H9 (cell line): Measurements from ENCODE around the gene PHACTR1. TPM values are rescaled to one million over a fixed set of nuclear protein-coding genes. Genes with fewer than 3 reads are reported as not detected.

Experiments
- DNase-seq: peaks from one replicate; pipeline ENCODE4 v3.0.0-alpha.2; 2017
- H2AFZ ChIP-seq: one replicate; pipeline ENCODE4 v1.6.1; 2013; ENCODE audit warnings: mild to moderate bottlenecking, low read length, control low read depth, moderate library complexity
- H2AK5ac ChIP-seq: 2 replicates; pipeline ENCODE4 v1.6.1; 2013; ENCODE audit warnings: low read length, control low read depth, mixed read lengths; ENCODE audit not compliant: insufficient read length
- H2BK120ac ChIP-seq: one replicate; pipeline ENCODE4 v1.6.1; 2013; ENCODE audit warnings: low read depth, mild to moderate bottlenecking, low read length, control low read depth, inconsistent platforms; ENCODE audit not compliant: poor library complexity, severe bottlenecking
- H2BK12ac ChIP-seq: 2 replicates; pipeline ENCODE4 v1.6.1; 2013; ENCODE audit warnings: low read length, control low read depth, mixed read lengths, low read depth; ENCODE audit not compliant: insufficient read length
- H2BK15ac ChIP-seq: 2 replicates; pipeline ENCODE4 v1.6.1; 2013; ENCODE audit warnings: low read depth, low read length, control low read depth
- H2BK20ac ChIP-seq: one replicate; pipeline ENCODE4 v1.6.1; 2013; ENCODE audit warnings: low read depth, mild to moderate bottlenecking, low read length, control low read depth, inconsistent platforms; ENCODE audit not compliant: poor library complexity, severe bottlenecking
- H2BK5ac ChIP-seq: 2 replicates; pipeline ENCODE4 v1.6.1; 2013; ENCODE audit warnings: low read length, control low read depth, mixed read lengths; ENCODE audit not compliant: insufficient read length
- H3K14ac ChIP-seq: 2 replicates; pipeline ENCODE4 v1.6.1; 2013; ENCODE audit warnings: low read length, control low read depth; ENCODE audit not compliant: insufficient read depth
- H3K18ac ChIP-seq: 2 replicates; pipeline ENCODE4 v1.6.1; 2013; ENCODE audit warnings: low read depth, mild to moderate bottlenecking, mixed read lengths, low read length, control low read depth; ENCODE audit not compliant: insufficient read length
- H3K23ac ChIP-seq: 2 replicates; pipeline ENCODE4 v1.6.1; 2013; ENCODE audit warnings: low read length, control low read depth, mixed read lengths, low read depth; ENCODE audit not compliant: insufficient read length
- H3K23me2 ChIP-seq: 2 replicates; pipeline ENCODE4 v1.6.1; 2013; ENCODE audit warnings: low read depth, mild to moderate bottlenecking, mixed read lengths, low read length, control low read depth; ENCODE audit not compliant: insufficient read length, poor library complexity, severe bottlenecking
- H3K27ac ChIP-seq: 2 replicates; pipeline ENCODE4 v1.5.1; 2013; ENCODE audit warnings: low read length, control low read depth, mixed read lengths, low read depth; ENCODE audit not compliant: insufficient read length
- H3K27me3 ChIP-seq: 2 replicates; pipeline ENCODE4 v1.6.1; 2013; ENCODE audit warnings: low read length, control low read depth, inconsistent platforms; ENCODE audit not compliant: insufficient read depth
- H3K4ac ChIP-seq: 2 replicates; pipeline ENCODE4 v1.6.1; 2013; ENCODE audit warnings: low read depth, mild to moderate bottlenecking, control low read depth, inconsistent platforms, low read length, moderate library complexity
- H3K4me1 ChIP-seq: 2 replicates; pipeline ENCODE4 v1.6.1; 2013; ENCODE audit warnings: low read length, control low read depth, inconsistent platforms; ENCODE audit not compliant: insufficient read depth
- H3K4me2 ChIP-seq: 2 replicates; pipeline ENCODE4 v1.6.1; 2013; ENCODE audit warnings: low read length, control low read depth, mixed read lengths; ENCODE audit not compliant: insufficient read length, insufficient read depth
- H3K56ac ChIP-seq: 2 replicates; pipeline ENCODE4 v1.6.1; 2013; ENCODE audit warnings: low read depth, mild to moderate bottlenecking, mixed read lengths, low read length, control low read depth; ENCODE audit not compliant: insufficient read length
- H3K79me1 ChIP-seq: 2 replicates; pipeline ENCODE4 v1.6.1; 2013; ENCODE audit warnings: low read depth, mild to moderate bottlenecking, moderate library complexity, low read length, control low read depth, inconsistent platforms; ENCODE audit not compliant: insufficient read depth, poor library complexity, severe bottlenecking
- H3K79me2 ChIP-seq: 2 replicates; pipeline ENCODE4 v1.6.1; 2013; ENCODE audit warnings: low read length, control low read depth, inconsistent platforms; ENCODE audit not compliant: insufficient read depth
- H3K9ac ChIP-seq: 2 replicates; pipeline ENCODE4 v1.6.1; 2013; ENCODE audit warnings: low read length, control low read depth, mixed read lengths; ENCODE audit not compliant: insufficient read length; ENCODE audit errors: extremely low read depth
- H3K9me3 ChIP-seq: one replicate; pipeline ENCODE4 v1.6.1; 2013; ENCODE audit warnings: low read depth, low read length, inconsistent platforms; ENCODE audit not compliant: control insufficient read depth
- H3T11ph ChIP-seq: one replicate; pipeline ENCODE4 v1.6.1; 2013; ENCODE audit warnings: mild to moderate bottlenecking, low read length, control low read depth, inconsistent platforms
- H4K20me1 ChIP-seq: one replicate; pipeline ENCODE4 v1.6.1; 2013; ENCODE audit not compliant: control insufficient read depth, insufficient read length, insufficient read depth
- H4K5ac ChIP-seq: 2 replicates; pipeline ENCODE4 v1.6.1; 2013; ENCODE audit warnings: low read depth, mild to moderate bottlenecking, mixed read lengths, low read length, control low read depth; ENCODE audit not compliant: insufficient read length
- H4K8ac ChIP-seq: replicated peaks from 2 replicates; pipeline ENCODE4 v1.6.1; 2013; ENCODE audit warnings: low read length, control low read depth, mixed read lengths, low read depth; ENCODE audit not compliant: insufficient read length
- H4K91ac ChIP-seq: 2 replicates; pipeline ENCODE4 v1.6.1; 2013; ENCODE audit warnings: low read depth, mild to moderate bottlenecking, moderate library complexity, mixed read lengths, low read length, control low read depth; ENCODE audit not compliant: insufficient read length
- H3K27ac Mint-ChIP-seq, 3 experiments: 2 replicates in 2 of 3; 3 replicates in 1 of 3; pipeline ENCODE4 v1.8.0; 2020 to 2021; ENCODE audit warnings: mixed read lengths in 3 of 3, mild to moderate bottlenecking in 1 of 3, moderate library complexity in 1 of 3
- H3K27me3 Mint-ChIP-seq: 2 replicates; pipeline ENCODE4 v1.8.0; 2021; ENCODE audit warnings: low read depth, mild to moderate bottlenecking, moderate library complexity, mixed read lengths
- H3K36me3 Mint-ChIP-seq, 3 experiments: 2 replicates in 2 of 3; 3 replicates in 1 of 3; pipeline ENCODE4 v1.8.0; 2020 to 2021; ENCODE audit warnings: low read depth in 3 of 3, mixed read lengths in 3 of 3; ENCODE audit not compliant: insufficient read depth in 1 of 3
- H3K4me1 Mint-ChIP-seq, 2 experiments: 2 replicates each; pipeline ENCODE4 v1.8.0; 2020; ENCODE audit warnings: mixed read lengths in 2 of 2
- H3K4me3 Mint-ChIP-seq, 2 experiments: 2 replicates in 1 of 2; 3 replicates in 1 of 2; pipeline ENCODE4 v1.8.0; 2020 to 2021; ENCODE audit warnings: mild to moderate bottlenecking in 2 of 2, mixed read lengths in 2 of 2, moderate library complexity in 1 of 2
- H3K9me3 Mint-ChIP-seq, 2 experiments: 2 replicates in 1 of 2; 3 replicates in 1 of 2; pipeline ENCODE4 v1.8.0; 2020; ENCODE audit warnings: mild to moderate bottlenecking in 2 of 2, mixed read lengths in 2 of 2, moderate library complexity in 1 of 2
- CTCF ChIP-seq: fragments of 200-600 bp; sonication (generic); conservative IDR thresholded peaks from 3 replicates; pipeline ENCODE4 v1.8.0; 2021; ENCODE audit warnings: antibody characterized with exemption, mild to moderate bottlenecking
- WGBS: extraction: QIAGEN DNeasy Blood & Tissue Kit; methylation state at CpG from one replicate; pipeline ENCODE4 v1.1.7; 2013; ENCODE audit warnings: missing lambda C conversion rate, low lambda C conversion rate, mixed read lengths; ENCODE audit not compliant: insufficient read length; ENCODE audit errors: extremely low coverage; 5-methylcytosine and 5-hydroxymethylcytosine counted together
- total RNA-seq: library from RNA; stranded (reverse); gene quantifications from 2 replicates; pipeline ENCODE4 v1.2.1, GENCODE V29; 2021

PHACTR1 gene
- total RNA-seq, 1 experiment from 2014 or later: 15.9 TPM

GRCh38 chr6:13189710-13190109 is 473.1 kb downstream of the PHACTR1 start:
- H3K27me3 Mint-ChIP-seq: peaks cover 1% of the 10 kb centered on the region; the same call in 1 of the 2 replicates
- no peaks in the 10 kb centered on the region for H3K9me3 ChIP-seq
- H4K91ac ChIP-seq: no peak overlapping the region
- H3K9ac ChIP-seq: no peak overlapping the region
- no peak overlapping the region for H3K14ac ChIP-seq
- no peak overlapping the region for H4K5ac ChIP-seq
- H2AK5ac ChIP-seq: no peak overlapping the region
- H3K18ac ChIP-seq: no peak overlapping the region
- H3K4me2 ChIP-seq: no peak overlapping the region
- H3K27ac Mint-ChIP-seq: no peak overlapping the region
- no peak overlapping the region for H2BK20ac ChIP-seq
- no peak overlapping the region for H3K56ac ChIP-seq
- H3K9me3 Mint-ChIP-seq: no peaks in the 10 kb centered on the region
- DNase-seq: no peak
- H3K27ac ChIP-seq: no peak overlapping the region
- no peak for TF ChIP-seq CTCF
- H3K4me3 Mint-ChIP-seq: no peak overlapping the region
- H3K23me2 ChIP-seq: no peaks in the 10 kb centered on the region
- no peaks in the 10 kb centered on the region for H3K79me1 ChIP-seq
- no peak overlapping the region for H4K8ac ChIP-seq
- peaks cover 29 to 32% of the 10 kb centered on the region in 2 experiments for H3K4me1 Mint-ChIP-seq
- H3K79me2 ChIP-seq: no peaks in the 10 kb centered on the region
- H3K23ac ChIP-seq: no peak overlapping the region
- no peak overlapping the region for H2BK15ac ChIP-seq
- H2BK120ac ChIP-seq: no peak overlapping the region
- H3K4me1 ChIP-seq: peaks cover 6% of the 10 kb centered on the region; the same call in 1 of the 2 replicates
- no CpG with 5 or more reads among the region's 6 CpGs for WGBS
- no peaks in the 10 kb centered on the region; a peak in 2 of 7 replicates for H3K36me3 Mint-ChIP-seq
- no peak overlapping the region for H2BK5ac ChIP-seq
- no peak overlapping the region for H3T11ph ChIP-seq
- no peaks in the 10 kb centered on the region for H4K20me1 ChIP-seq
- no peak overlapping the region for H2AFZ ChIP-seq
- H2BK12ac ChIP-seq: no peak overlapping the region
- no peaks in the 10 kb centered on the region for H3K27me3 ChIP-seq
- H3K4ac ChIP-seq: no peak overlapping the region
